HG03521 (cell line): ENCODE measurements around the gene AAMDC.
"Not testable (repeated sequence)": the region's sequence is repeated elsewhere in the genome, so short reads cannot be mapped to it uniquely, and the experiment has no call there.

ENCODE experiments used
- ATAC-seq: cut with Tn5 transposase; IDR thresholded peaks from one replicate; pipeline ENCODE4 v1.9.1; 2021; ENCODE audit warnings: mild to moderate bottlenecking, moderate library complexity; ENCODE audit not compliant: unreplicated experiment

The AAMDC gene

GRCh38 chr11:77819921-77820564 is 901 bp upstream of the AAMDC start:
- peak; percentile 12 for ATAC-seq

GRCh38 chr11:77821349-77821851 is 456 bp downstream of the AAMDC start:
- no peak for ATAC-seq

GRCh38 chr11:77822126-77822525 is 1.2 kb downstream of the AAMDC start:
- not testable (repeated sequence) for ATAC-seq

- no peak for ATAC-seq
These were observed 2.8 kb downstream of the AAMDC start for GRCh38 chr11:77823775-77824174.

- ATAC-seq, result no peak
These were observed 8.0 kb downstream of the AAMDC start for GRCh38 chr11:77828926-77829325.

GRCh38 chr11:77833302-77833701 is 12.4 kb downstream of the AAMDC start:
- no peak for ATAC-seq

GRCh38 chr11:77842441-77843121 is 21.6 kb downstream of the AAMDC start:
- ATAC-seq, result no peak

- ATAC-seq, result not testable (repeated sequence)
These were observed 22.8 kb downstream of the AAMDC start for GRCh38 chr11:77843700-77844099.

- no peak for ATAC-seq
These were observed 30.6 kb downstream of the AAMDC start for GRCh38 chr11:77851503-77851902.

GRCh38 chr11:77854838-77855237 is 33.9 kb downstream of the AAMDC start:
- no peak for ATAC-seq

- not testable (repeated sequence) for ATAC-seq
These were observed 37.0 kb downstream of the AAMDC start for GRCh38 chr11:77857906-77858457.

- not testable (repeated sequence) for ATAC-seq
These were observed 40.5 kb downstream of the AAMDC start for GRCh38 chr11:77861444-77861843.

GRCh38 chr11:77865805-77866204 is 44.9 kb downstream of the AAMDC start:
- ATAC-seq, result no peak

- ATAC-seq, result no peak
These were observed 45.4 kb downstream of the AAMDC start for GRCh38 chr11:77866336-77866735.

- no peak for ATAC-seq
These were observed 47.8 kb downstream of the AAMDC start for GRCh38 chr11:77868744-77869143.

GRCh38 chr11:77871855-77872254 is 50.9 kb downstream of the AAMDC start:
- no peak for ATAC-seq

- ATAC-seq, result no peak
These were observed 52.4 kb downstream of the AAMDC start for GRCh38 chr11:77873345-77873744.

- no peak for ATAC-seq
These were observed 53.3 kb downstream of the AAMDC start for GRCh38 chr11:77874206-77874605.

GRCh38 chr11:77876045-77876444 is 55.1 kb downstream of the AAMDC start:
- ATAC-seq, result no peak

GRCh38 chr11:77878247-77878646 is 57.3 kb downstream of the AAMDC start:
- not testable (repeated sequence) for ATAC-seq

- no peak for ATAC-seq
These were observed 58.3 kb downstream of the AAMDC start for GRCh38 chr11:77879218-77879617.

- ATAC-seq, result no peak
These were observed 61.5 kb downstream of the AAMDC start for GRCh38 chr11:77882396-77882795.
